Measurements from ENCODE around the gene DCXR. TPM values are rescaled to one million over a fixed set of nuclear protein-coding genes. Genes with fewer than 3 reads are reported as not detected.
"Not testable (repeated sequence)": the region's sequence is repeated elsewhere in the genome, so short reads cannot be mapped to it uniquely, and the experiment has no call there.

The DCXR gene
- total RNA-seq, 1 experiment from 2014 or later: 128 TPM

GRCh38 chr17:82047914-82048570 is 10.5 kb upstream of the DCXR start:
- H3K27ac ChIP-seq: no peak overlapping the region
- H3K4me1 ChIP-seq (replicated peaks): peaks cover 20% of the 10 kb centered on the region
- H3K4me3 ChIP-seq: no peak overlapping the region
- DNase-seq (ENCODE audit: low read depth in 1 of 2, low spot score in 2 of 2): no peak
- H3K27me3 ChIP-seq (replicated peaks): no peaks in the 10 kb centered on the region
- H3K9me3 ChIP-seq (replicated peaks): no peaks in the 10 kb centered on the region
- H3K36me3 ChIP-seq: peaks cover 49% of the 10 kb centered on the region

GRCh38 chr17:82047379-82047778 is 9.9 kb upstream of the DCXR start:
- no peak for DNase-seq (ENCODE audit: low read depth in 1 of 2, low spot score in 2 of 2)
- H3K4me3 ChIP-seq: no peak overlapping the region
- no peaks in the 10 kb centered on the region for H3K27me3 ChIP-seq (replicated peaks)
- H3K9me3 ChIP-seq (replicated peaks): no peaks in the 10 kb centered on the region
- H3K27ac ChIP-seq: no peak overlapping the region
- peaks cover 48% of the 10 kb centered on the region for H3K36me3 ChIP-seq
- peaks cover 14% of the 10 kb centered on the region for H3K4me1 ChIP-seq (replicated peaks)

- H3K27ac ChIP-seq: no peak overlapping the region
- no peak overlapping the region for H3K4me3 ChIP-seq
- no peaks in the 10 kb centered on the region for H3K27me3 ChIP-seq (replicated peaks)
- H3K36me3 ChIP-seq: peaks cover 43% of the 10 kb centered on the region
- peaks cover 11% of the 10 kb centered on the region for H3K4me1 ChIP-seq (replicated peaks)
- DNase-seq (ENCODE audit: low read depth in 1 of 2, low spot score in 2 of 2): no peak
- no peaks in the 10 kb centered on the region for H3K9me3 ChIP-seq (replicated peaks)
These were observed 9.4 kb upstream of the DCXR start for GRCh38 chr17:82046903-82047302.

GRCh38 chr17:82045936-82046484 is 8.5 kb upstream of the DCXR start:
- no peaks in the 10 kb centered on the region for H3K27me3 ChIP-seq (replicated peaks)
- peaks cover 40% of the 10 kb centered on the region for H3K36me3 ChIP-seq
- no peak overlapping the region for H3K27ac ChIP-seq
- H3K4me3 ChIP-seq: no peak overlapping the region
- H3K4me1 ChIP-seq (replicated peaks): peaks cover 8% of the 10 kb centered on the region
- no peaks in the 10 kb centered on the region for H3K9me3 ChIP-seq (replicated peaks)
- no peak for DNase-seq (ENCODE audit: low read depth in 1 of 2, low spot score in 2 of 2)

- Histone ChIP-seq H3K27me3 (replicated peaks) (no peaks in the 10 kb centered on the region), H3K27ac (no peak overlapping the region), H3K4me1 (replicated peaks) (no peaks in the 10 kb centered on the region), H3K4me3 (no peak overlapping the region), H3K9me3 (replicated peaks) (no peaks in the 10 kb centered on the region), H3K36me3 (peaks cover 16% of the 10 kb centered on the region)
- no peak for DNase-seq (ENCODE audit: low read depth in 1 of 2, low spot score in 2 of 2)
These were observed 6.0 kb upstream of the DCXR start for GRCh38 chr17:82043507-82043906.

- Histone ChIP-seq H3K36me3 (peaks cover 7% of the 10 kb centered on the region), H3K27ac (no peak overlapping the region), H3K27me3 (replicated peaks) (no peaks in the 10 kb centered on the region), H3K4me3 (no peak overlapping the region), H3K9me3 (replicated peaks) (no peaks in the 10 kb centered on the region), H3K4me1 (replicated peaks) (peaks cover 5% of the 10 kb centered on the region)
- no peak for DNase-seq (ENCODE audit: low read depth in 1 of 2, low spot score in 2 of 2)
These were observed 5.2 kb upstream of the DCXR start for GRCh38 chr17:82042649-82043048.

- peaks cover 9% of the 10 kb centered on the region for H3K36me3 ChIP-seq
- no peak for DNase-seq (ENCODE audit: low read depth in 1 of 2, low spot score in 2 of 2)
- peaks cover 13% of the 10 kb centered on the region for H3K4me1 ChIP-seq (replicated peaks)
- H3K4me3 ChIP-seq: no peak overlapping the region
- H3K27me3 ChIP-seq (replicated peaks): no peaks in the 10 kb centered on the region
- no peak overlapping the region for H3K27ac ChIP-seq
- H3K9me3 ChIP-seq (replicated peaks): no peaks in the 10 kb centered on the region
These were observed 3.8 kb upstream of the DCXR start for GRCh38 chr17:82041144-82041814.

- Histone ChIP-seq H3K27me3 (replicated peaks) (no peaks in the 10 kb centered on the region), H3K4me1 (replicated peaks) (peaks cover 16% of the 10 kb centered on the region), H3K4me3 (no peak overlapping the region), H3K36me3 (peaks cover 22% of the 10 kb centered on the region), H3K9me3 (replicated peaks) (no peaks in the 10 kb centered on the region), H3K27ac (no peak overlapping the region)
- DNase-seq (ENCODE audit: low read depth in 1 of 2, low spot score in 2 of 2): no peak
These were observed 2.3 kb upstream of the DCXR start for GRCh38 chr17:82039695-82040299.

- not testable (repeated sequence) for H3K9me3 ChIP-seq (replicated peaks); H3K27ac ChIP-seq; H3K4me3 ChIP-seq; H3K27me3 ChIP-seq (replicated peaks); DNase-seq (ENCODE audit: low read depth in 1 of 2, low spot score in 2 of 2)
- peaks cover 22% of the 10 kb centered on the region for H3K36me3 ChIP-seq
- H3K4me1 ChIP-seq (replicated peaks): peaks cover 16% of the 10 kb centered on the region
These were observed 1.4 kb upstream of the DCXR start for GRCh38 chr17:82038796-82039409.

- Histone ChIP-seq H3K4me3 (peak overlapping the region; percentile 55), H3K4me1 (replicated peaks) (peaks cover 16% of the 10 kb centered on the region), H3K27ac (no peak overlapping the region), H3K36me3 (peaks cover 22% of the 10 kb centered on the region), H3K27me3 (replicated peaks) (no peaks in the 10 kb centered on the region), H3K9me3 (replicated peaks) (no peaks in the 10 kb centered on the region)
- no peak for DNase-seq (ENCODE audit: low read depth in 1 of 2, low spot score in 2 of 2)
These were observed 345 bp upstream of the DCXR start for GRCh38 chr17:82037889-82038195.

- H3K27ac ChIP-seq: no peak overlapping the region
- H3K9me3 ChIP-seq (replicated peaks): no peaks in the 10 kb centered on the region
- H3K36me3 ChIP-seq: peaks cover 22% of the 10 kb centered on the region
- H3K4me3 ChIP-seq: peak overlapping the region; percentile 55
- peaks cover 21% of the 10 kb centered on the region for H3K4me1 ChIP-seq (replicated peaks)
- no peak for DNase-seq (ENCODE audit: low read depth in 1 of 2, low spot score in 2 of 2)
- no peaks in the 10 kb centered on the region for H3K27me3 ChIP-seq (replicated peaks)
These were observed 834 bp downstream of the DCXR start for GRCh38 chr17:82036634-82037091.

GRCh38 chr17:82035956-82036633 is 1.4 kb downstream of the DCXR start:
- H3K9me3 ChIP-seq (replicated peaks): no peaks in the 10 kb centered on the region
- peaks cover 24% of the 10 kb centered on the region for H3K36me3 ChIP-seq
- no peak overlapping the region for H3K27ac ChIP-seq
- no peak for DNase-seq (ENCODE audit: low read depth in 1 of 2, low spot score in 2 of 2)
- no peaks in the 10 kb centered on the region for H3K27me3 ChIP-seq (replicated peaks)
- H3K4me1 ChIP-seq (replicated peaks): peaks cover 24% of the 10 kb centered on the region
- H3K4me3 ChIP-seq: peak overlapping the region; percentile 55; the same call in 1 of the 2 replicates

- Histone ChIP-seq H3K36me3 (peaks cover 27% of the 10 kb centered on the region), H3K27me3 (replicated peaks) (no peaks in the 10 kb centered on the region), H3K4me1 (replicated peaks) (peaks cover 30% of the 10 kb centered on the region), H3K27ac (no peak overlapping the region), H3K9me3 (replicated peaks) (no peaks in the 10 kb centered on the region), H3K4me3 (no peak overlapping the region)
- DNase-seq (ENCODE audit: low read depth in 1 of 2, low spot score in 2 of 2): no peak
These were observed 2.0 kb downstream of the DCXR start for GRCh38 chr17:82035488-82035887.

Data from SJSA1 (cell line).